ENCODE results near the gene PRKCH. TPM values are rescaled to one million over a fixed set of nuclear protein-coding genes. Genes with fewer than 3 reads are reported as not detected.
"Not testable (repeated sequence)": the region's sequence is repeated elsewhere in the genome, so short reads cannot be mapped to it uniquely, and the experiment has no call there.

PRKCH gene
- total RNA-seq, 2 experiments from 2014 or later: 304 to 312 TPM

GRCh38 chr14:61288228-61288627, 33.2 kb upstream of the PRKCH start:
- Mint-ChIP-seq H3K9me3 (ENCODE audit: low read depth) (no peaks in the 10 kb centered on the region), H3K4me3 (no peak overlapping the region), H3K27ac (no peak overlapping the region), H3K4me1 (peaks cover 48% of the 10 kb centered on the region), H3K27me3 (no peaks in the 10 kb centered on the region), H3K36me3 (peaks cover 1% of the 10 kb centered on the region)
- CTCF ChIA-PET: interaction anchor here (0.9 to 11.8 kb wide), 4 partner anchors 8 to 21 kb away, joined by 3 to 136 read pairs (median 4); partner anchors contain the start of gene TMEM30B
- DNase-seq: no peak
- no peak for ATAC-seq

GRCh38 chr14:61288720-61289119, 32.7 kb upstream of the PRKCH start:
- no peak for ATAC-seq
- Mint-ChIP-seq H3K4me1 (peaks cover 45% of the 10 kb centered on the region), H3K36me3 (peaks cover 1% of the 10 kb centered on the region), H3K9me3 (ENCODE audit: low read depth) (no peaks in the 10 kb centered on the region), H3K27ac (no peak overlapping the region), H3K27me3 (no peaks in the 10 kb centered on the region), H3K4me3 (no peak overlapping the region)
- CTCF ChIA-PET: interaction anchor here (0.9 to 11.8 kb wide), 4 partner anchors 8 to 21 kb away, joined by 3 to 136 read pairs (median 4); partner anchors contain the start of gene TMEM30B
- no peak for DNase-seq

GRCh38 chr14:61290701-61291100, 30.7 kb upstream of the PRKCH start:
- Mint-ChIP-seq H3K4me3 (no peak overlapping the region), H3K27me3 (no peaks in the 10 kb centered on the region), H3K27ac (no peak overlapping the region), H3K4me1 (peaks cover 31% of the 10 kb centered on the region), H3K9me3 (ENCODE audit: low read depth) (no peaks in the 10 kb centered on the region), H3K36me3 (no peaks in the 10 kb centered on the region)
- ATAC-seq (no peak), DNase-seq (no peak)
- CTCF ChIA-PET: interaction anchor here (0.7 to 4.2 kb wide), 5 partner anchors 10 to 547 kb away, joined by 3 to 23 read pairs (median 3); partner anchors contain the start of gene TMEM30B

- Mint-ChIP-seq H3K36me3 (peaks cover 2% of the 10 kb centered on the region), H3K9me3 (ENCODE audit: low read depth) (no peaks in the 10 kb centered on the region), H3K4me1 (peaks cover 42% of the 10 kb centered on the region), H3K27ac (peak overlapping the region; percentile 24), H3K27me3 (no peaks in the 10 kb centered on the region), H3K4me3 (peak overlapping the region; percentile 27)
- ATAC-seq (no peak), DNase-seq (no peak)
- CTCF ChIA-PET: interaction anchor here (0.7 to 4.3 kb wide), 17 partner anchors 8 to 541 kb away, joined by 3 to 22 read pairs (median 3); partner anchors contain the start of gene TMEM30B
Observed at GRCh38 chr14:61296151-61296550, 25.2 kb upstream of the PRKCH start.

- H3K4me3 Mint-ChIP-seq: peak overlapping the region; percentile 27
- no peak for DNase-seq
- H3K9me3 Mint-ChIP-seq (ENCODE audit: low read depth): no peaks in the 10 kb centered on the region
- peaks cover 3% of the 10 kb centered on the region for H3K36me3 Mint-ChIP-seq
- no peaks in the 10 kb centered on the region for H3K27me3 Mint-ChIP-seq
- no peak overlapping the region for H3K27ac Mint-ChIP-seq
- peaks cover 42% of the 10 kb centered on the region for H3K4me1 Mint-ChIP-seq
- ATAC-seq: peak; percentile 67
- CTCF ChIA-PET: interaction anchor here (0.7 to 4.3 kb wide), 17 partner anchors 8 to 541 kb away, joined by 3 to 22 read pairs (median 3); partner anchors contain the start of gene TMEM30B
Observed at GRCh38 chr14:61296719-61297502, 24.5 kb upstream of the PRKCH start.

- peaks cover 1% of the 10 kb centered on the region for H3K9me3 Mint-ChIP-seq (ENCODE audit: low read depth)
- CTCF ChIA-PET: interaction anchor here (1.2 to 4.3 kb wide), 3 partner anchors 11 to 157 kb away, joined by 3 to 22 read pairs (median 4); no protein-coding TSS in a partner anchor
- H3K4me3 Mint-ChIP-seq: no peak overlapping the region
- peaks cover 4% of the 10 kb centered on the region for H3K36me3 Mint-ChIP-seq
- peak overlapping the region; percentile 54 for H3K27ac Mint-ChIP-seq
- no peak for DNase-seq
- H3K4me1 Mint-ChIP-seq: peaks cover 42% of the 10 kb centered on the region
- H3K27me3 Mint-ChIP-seq: no peaks in the 10 kb centered on the region
- ATAC-seq: no peak
Observed at GRCh38 chr14:61297581-61297980, 23.8 kb upstream of the PRKCH start.

- CTCF ChIA-PET: interaction anchor here (1.2 to 4.3 kb wide), 6 partner anchors 9 to 539 kb away, joined by 3 to 22 read pairs (median 4); partner anchors contain the start of gene TMEM30B
- Mint-ChIP-seq H3K27ac (no peak overlapping the region), H3K36me3 (peaks cover 5% of the 10 kb centered on the region), H3K4me3 (no peak overlapping the region), H3K9me3 (ENCODE audit: low read depth) (peaks cover 3% of the 10 kb centered on the region), H3K27me3 (no peaks in the 10 kb centered on the region), H3K4me1 (peaks cover 42% of the 10 kb centered on the region)
- ATAC-seq: no peak
- DNase-seq: no peak
Observed at GRCh38 chr14:61298824-61299223, 22.6 kb upstream of the PRKCH start.

GRCh38 chr14:61300209-61300608, 21.2 kb upstream of the PRKCH start:
- CTCF ChIA-PET: interaction anchor here (0.9 to 1.8 kb wide), 5 partner anchors 7 to 175 kb away, joined by 3 to 4 read pairs (median 4); partner anchors contain the start of gene TMEM30B
- Mint-ChIP-seq H3K27me3 (no peaks in the 10 kb centered on the region), H3K36me3 (peaks cover 14% of the 10 kb centered on the region), H3K27ac (no peak overlapping the region), H3K4me3 (no peak overlapping the region), H3K4me1 (peaks cover 42% of the 10 kb centered on the region), H3K9me3 (ENCODE audit: low read depth) (peaks cover 3% of the 10 kb centered on the region)
- ATAC-seq (no peak), DNase-seq (no peak)

- no peak for DNase-seq
- H3K4me1 Mint-ChIP-seq: peaks cover 42% of the 10 kb centered on the region
- H3K4me3 Mint-ChIP-seq: no peak overlapping the region
- H3K27me3 Mint-ChIP-seq: no peaks in the 10 kb centered on the region
- H3K9me3 Mint-ChIP-seq (ENCODE audit: low read depth): peaks cover 3% of the 10 kb centered on the region
- CTCF ChIA-PET: interaction anchor here (1.4 kb wide), 1 partner anchor 14 kb away, joined by 3 read pairs; no protein-coding TSS in a partner anchor
- peaks cover 18% of the 10 kb centered on the region for H3K36me3 Mint-ChIP-seq
- no peak overlapping the region for H3K27ac Mint-ChIP-seq
- ATAC-seq: no peak
Observed at GRCh38 chr14:61300754-61301153, 20.6 kb upstream of the PRKCH start.

- peaks cover 10% of the 10 kb centered on the region for H3K4me1 Mint-ChIP-seq
- no peak overlapping the region for H3K27ac Mint-ChIP-seq
- DNase-seq: no peak
- CTCF ChIA-PET: interaction anchor here (0.6 kb wide), 1 partner anchor 829 kb away, joined by 3 read pairs; no protein-coding TSS in a partner anchor
- H3K4me3 Mint-ChIP-seq: no peak overlapping the region
- no peak for ATAC-seq
- no peaks in the 10 kb centered on the region for H3K27me3 Mint-ChIP-seq
- peaks cover 39% of the 10 kb centered on the region for H3K36me3 Mint-ChIP-seq
- H3K9me3 Mint-ChIP-seq (ENCODE audit: low read depth): peaks cover 13% of the 10 kb centered on the region
Observed at GRCh38 chr14:61304688-61305087, 16.7 kb upstream of the PRKCH start.

GRCh38 chr14:61308198-61308597, 13.2 kb upstream of the PRKCH start:
- Mint-ChIP-seq H3K4me1 (peaks cover 4% of the 10 kb centered on the region), H3K36me3 (peaks cover 57% of the 10 kb centered on the region), H3K4me3 (no peak overlapping the region), H3K9me3 (ENCODE audit: low read depth) (peaks cover 21% of the 10 kb centered on the region), H3K27ac (no peak overlapping the region), H3K27me3 (no peaks in the 10 kb centered on the region)
- ATAC-seq (no peak), DNase-seq (no peak)
- CTCF ChIA-PET: interaction anchor here (1.1 to 1.7 kb wide), 5 partner anchors 9 to 617 kb away, joined by 3 to 5 read pairs (median 4); no protein-coding TSS in a partner anchor

GRCh38 chr14:61308701-61309100, 12.7 kb upstream of the PRKCH start:
- not testable (repeated sequence) for ATAC-seq, H3K4me3 Mint-ChIP-seq

GRCh38 chr14:61315313-61315712, 6.1 kb upstream of the PRKCH start:
- no peak overlapping the region for H3K27ac Mint-ChIP-seq
- H3K27me3 Mint-ChIP-seq: no peaks in the 10 kb centered on the region
- peaks cover 10% of the 10 kb centered on the region for H3K9me3 Mint-ChIP-seq (ENCODE audit: low read depth)
- no peak for DNase-seq
- CTCF ChIA-PET: interaction anchor here (1.5 kb wide), 1 partner anchor 150 kb away, joined by 3 read pairs; no protein-coding TSS in a partner anchor
- ATAC-seq: no peak
- H3K4me3 Mint-ChIP-seq: no peak overlapping the region
- H3K4me1 Mint-ChIP-seq: no peaks in the 10 kb centered on the region
- peaks cover 28% of the 10 kb centered on the region for H3K36me3 Mint-ChIP-seq

More at GRCh38 chr14:61308701-61309100, 12.7 kb upstream of the PRKCH start:
- not testable (repeated sequence) for H3K4me1 Mint-ChIP-seq, H3K27ac Mint-ChIP-seq, H3K27me3 Mint-ChIP-seq, DNase-seq
- CTCF ChIA-PET: interaction anchor here (1.2 to 1.7 kb wide), 3 partner anchors 15 to 195 kb away, joined by 3 to 5 read pairs (median 4); no protein-coding TSS in a partner anchor
- Mint-ChIP-seq H3K9me3 (ENCODE audit: low read depth) (peaks cover 21% of the 10 kb centered on the region), H3K36me3 (peaks cover 60% of the 10 kb centered on the region)
